ENCODE data around the gene TAX1BP1. TPM values are rescaled to one million over a fixed set of nuclear protein-coding genes. Genes with fewer than 3 reads are reported as not detected.
A peak's percentile ranks its signal among the peaks of the same experiment; 100 is the strongest.

Gene TAX1BP1
- total and polyA plus RNA-seq, 2 of the 13 experiments (the other 11 are each of a cell fraction or from before 2014, with no cell fraction given) = 95.2 to 98.9 TPM

GRCh38 chr7:27693794-27694193 is 46.2 kb upstream of the TAX1BP1 start (continued):
- TF ChIP-seq ZNF280B (CRISPR knock-in tag; IDR thresholded peaks at IDR 0.05; ENCODE audit: borderline replicate concordance) (no peak), MXD4 (CRISPR knock-in tag; IDR thresholded peaks at IDR 0.05) (no peak), WIZ (CRISPR knock-in tag; IDR thresholded peaks at IDR 0.05) (no peak), U2AF1 (optimal IDR thresholded peaks at IDR 0.05; ENCODE audit: low read depth, low read length) (no peak), NR2F2 (IDR thresholded peaks at IDR 0.05; ENCODE audit: borderline replicate concordance, low read depth) (no peak), PAX8 (CRISPR knock-in tag; IDR thresholded peaks at IDR 0.05; ENCODE audit: borderline replicate concordance) (no peak), KLF15 (CRISPR knock-in tag; IDR thresholded peaks at IDR 0.05; ENCODE audit: borderline replicate concordance) (no peak), RCOR2 (CRISPR knock-in tag; IDR thresholded peaks at IDR 0.05) (0 out of 2 replicates have a peak, but pooled peaks have one; percentile 55), U2AF2 (IDR thresholded peaks at IDR 0.05; ENCODE audit: low read depth, low read length) (no peak), ZNF557 (CRISPR knock-in tag; IDR thresholded peaks at IDR 0.05) (no peak), MTA3 (CRISPR knock-in tag; IDR thresholded peaks at IDR 0.05) (no peak), RFX3 (CRISPR knock-in tag; IDR thresholded peaks at IDR 0.05) (no peak), RXRB (CRISPR knock-in tag; IDR thresholded peaks at IDR 0.05; ENCODE audit: borderline replicate concordance) (peak; percentile 95), IRF9 (CRISPR knock-in tag; IDR thresholded peaks at IDR 0.05; ENCODE audit: borderline replicate concordance) (no peak), ZMYM4 (CRISPR knock-in tag; IDR thresholded peaks at IDR 0.05) (peak; percentile 75), GLI4 (CRISPR knock-in tag; IDR thresholded peaks at IDR 0.05; ENCODE audit: borderline replicate concordance) (no peak), RBM39 (IDR thresholded peaks at IDR 0.05; ENCODE audit: low read depth, low read length, poor library complexity, severe bottlenecking) (no peak), ZNF614 (CRISPR knock-in tag; IDR thresholded peaks at IDR 0.05; ENCODE audit: borderline replicate concordance) (peak; percentile 90; the same call in 1 of the 2 replicates), ZFX (CRISPR knock-in tag; IDR thresholded peaks at IDR 0.05; ENCODE audit: low read depth) (peak; percentile 64), RERE (CRISPR knock-in tag; IDR thresholded peaks at IDR 0.05; ENCODE audit: low read depth) (no peak), MAX (IDR thresholded peaks at IDR 0.05) (no peak), CREM (IDR thresholded peaks at IDR 0.05) (no peak; the same call in 1 of the 2 replicates), CREM (CRISPR knock-in tag; IDR thresholded peaks at IDR 0.05) (no peak), ZNF264 (CRISPR knock-in tag; IDR thresholded peaks at IDR 0.05) (no peak), MYC (CRISPR knock-in tag; IDR thresholded peaks at IDR 0.05; ENCODE audit: borderline replicate concordance) (no peak)
